GM23338 (cell line): ENCODE results near the gene CACNA2D2. TPM values are rescaled to one million over a fixed set of nuclear protein-coding genes. Genes with fewer than 3 reads are reported as not detected.

Experiments used
- ATAC-seq: fragments of 200-7000 bp; cut with Tn5 transposase; 3 replicates; pipeline ENCODE4 v1.9.1; 2020
- DNase-seq: peaks from one replicate; pipeline ENCODE4 v3.0.0-alpha.2; 2015; ENCODE audit warnings: low spot score
- H2AFZ ChIP-seq: fragments of 200-600 bp; sonication (generic); 2 replicates; pipeline ENCODE4 v1.8.0; 2016; ENCODE audit warnings: antibody characterized with exemption, mild to moderate bottlenecking, moderate library complexity
- H3F3A ChIP-seq: fragments of 200-600 bp; sonication (generic); replicated peaks from 2 replicates; pipeline ENCODE4 v1.8.0; 2017; ENCODE audit warnings: antibody characterized with exemption, mixed run types, low read depth
- H3K27ac ChIP-seq: fragments of 200-600 bp; sonication (generic); 2 replicates; pipeline ENCODE4 v1.6.1; 2016; ENCODE audit warnings: low read depth
- H3K27me3 ChIP-seq: fragments of 200-600 bp; sonication (generic); 2 replicates; pipeline ENCODE4 v1.8.0; 2016; ENCODE audit warnings: mild to moderate bottlenecking, mixed run types, moderate library complexity; ENCODE audit not compliant: insufficient read depth
- H3K36me3 ChIP-seq: fragments of 200-600 bp; sonication (generic); 2 replicates; pipeline ENCODE4 v1.8.0; 2016; ENCODE audit warnings: mild to moderate bottlenecking; ENCODE audit not compliant: insufficient read depth
- H3K4me1 ChIP-seq: fragments of 200-600 bp; sonication (generic); 2 replicates; pipeline ENCODE4 v1.8.0; 2016; ENCODE audit warnings: mild to moderate bottlenecking, moderate library complexity; ENCODE audit not compliant: insufficient read depth
- H3K4me2 ChIP-seq: fragments of 200-600 bp; sonication (generic); 2 replicates; pipeline ENCODE4 v1.7.1; 2017; ENCODE audit warnings: mixed run types
- H3K4me3 ChIP-seq: fragments of 200-600 bp; sonication (generic); 2 replicates; pipeline ENCODE4 v1.6.1; 2016; ENCODE audit warnings: mixed run types
- H3K79me2 ChIP-seq: fragments of 200-600 bp; sonication (generic); replicated peaks from 2 replicates; pipeline ENCODE4 v1.8.0; 2017; ENCODE audit warnings: mild to moderate bottlenecking; ENCODE audit not compliant: insufficient read depth
- H3K9me2 ChIP-seq: fragments of 200-600 bp; sonication (generic); 2 replicates; pipeline ENCODE4 v1.8.0; 2017; ENCODE audit not compliant: insufficient read depth
- H4K20me1 ChIP-seq: fragments of 200-600 bp; sonication (generic); replicated peaks from 2 replicates; pipeline ENCODE4 v1.8.0; 2017; ENCODE audit warnings: mild to moderate bottlenecking; ENCODE audit not compliant: insufficient read depth
- H3K27ac Mint-ChIP-seq: 2 replicates; pipeline ENCODE4 v1.8.0; 2020; ENCODE audit warnings: inconsistent platforms, mild to moderate bottlenecking, moderate library complexity, mixed read lengths
- H3K27me3 Mint-ChIP-seq: 3 replicates; pipeline ENCODE4 v1.8.0; 2022; ENCODE audit warnings: low read depth, mild to moderate bottlenecking, moderate library complexity, mixed read lengths, inconsistent platforms; ENCODE audit not compliant: insufficient read depth, poor library complexity
- H3K36me3 Mint-ChIP-seq: 3 replicates; pipeline ENCODE4 v1.8.0; 2021; ENCODE audit warnings: low read depth, mild to moderate bottlenecking, inconsistent platforms, moderate library complexity, mixed read lengths
- H3K4me1 Mint-ChIP-seq: 3 replicates; pipeline ENCODE4 v1.8.0; 2020; ENCODE audit warnings: mild to moderate bottlenecking, inconsistent platforms, mixed read lengths
- H3K4me3 Mint-ChIP-seq: 3 replicates; pipeline ENCODE4 v1.8.0; 2021; ENCODE audit warnings: moderate library complexity, mild to moderate bottlenecking, inconsistent platforms, mixed read lengths
- H3K9me3 Mint-ChIP-seq: 3 replicates; pipeline ENCODE4 v1.8.0; 2020; ENCODE audit warnings: moderate library complexity, mild to moderate bottlenecking, inconsistent platforms, mixed read lengths
- CREB1 ChIP-seq: fragments of 250-450 bp; sonication (Bioruptor Pico); IDR thresholded peaks from 2 replicates; pipeline ENCODE4 v1.5.0; 2020; ENCODE audit warnings: low read depth, mild to moderate bottlenecking, moderate library complexity
- CTCF ChIP-seq, 2 experiments: fragments of 200-600 bp in 1 of 2; sonication (generic) in 1 of 2; conservative IDR thresholded peaks; 2 replicates each; pipeline versions ENCODE4 v1.5.1 to v1.6.1; 2016 to 2017; ENCODE audit warnings: antibody characterized with exemption in 2 of 2, low read depth in 2 of 2, mild to moderate bottlenecking in 2 of 2, moderate library complexity in 1 of 2
- ETS1 ChIP-seq: IDR thresholded peaks from 2 replicates; pipeline ENCODE4 v1.6.1; 2016; ENCODE audit warnings: antibody characterized with exemption
- EZH2 ChIP-seq: fragments of 200-600 bp; sonication (generic); IDR thresholded peaks from one replicate; pipeline ENCODE4 v1.8.0; 2017; ENCODE audit warnings: antibody characterized with exemption, mild to moderate bottlenecking, low read depth; ENCODE audit not compliant: unreplicated experiment
- EZH2phosphoT487 ChIP-seq: fragments of 200-600 bp; sonication (generic); IDR thresholded peaks from one replicate; pipeline ENCODE4 v1.8.1; 2018; ENCODE audit warnings: antibody characterized with exemption; ENCODE audit not compliant: unreplicated experiment
- JUNB ChIP-seq: IDR thresholded peaks from one replicate; pipeline ENCODE4 v1.6.1; 2016; ENCODE audit warnings: antibody characterized with exemption; ENCODE audit not compliant: unreplicated experiment
- NANOG ChIP-seq: IDR thresholded peaks from 2 replicates; pipeline ENCODE4 v1.6.1; 2016; ENCODE audit warnings: antibody characterized with exemption, borderline replicate concordance
- POLR2AphosphoS5 ChIP-seq: IDR thresholded peaks from 2 replicates; pipeline ENCODE4 v1.6.1; 2016; ENCODE audit warnings: antibody characterized with exemption, low read depth
- STAT1 ChIP-seq: IDR thresholded peaks from one replicate; pipeline ENCODE4 v1.6.1; 2016; ENCODE audit warnings: antibody characterized with exemption; ENCODE audit not compliant: unreplicated experiment
- ZNF114 ChIP-seq: fragments of 250-450 bp; sonication (Bioruptor Pico); IDR thresholded peaks from 2 replicates; pipeline ENCODE4 v1.5.0; 2020; ENCODE audit warnings: mild to moderate bottlenecking, moderate library complexity
- ZNF331 ChIP-seq: fragments of 250-450 bp; sonication (Bioruptor Pico); IDR thresholded peaks from 2 replicates; pipeline ENCODE4 v1.5.0; 2020; ENCODE audit warnings: low read depth, mild to moderate bottlenecking, moderate library complexity
- polyA plus RNA-seq: library from polyadenylated mRNA; unstranded; fragments of >200 nt; fragmentation: Nextera tagmentation; extraction: Ambion mirVana; gene quantifications from 2 replicates; pipeline ENCODE4 v1.2.1, GENCODE V29; 2016
- total RNA-seq: library from RNA; depleted of rRNA; stranded (reverse); fragments of >200 nt; shearing (Covaris generic); gene quantifications from 2 replicates; pipeline ENCODE4 v1.2.3, GENCODE V29; 2014
- TF ChIP-seq, protein P1 (sequence below): IDR thresholded peaks from one replicate; pipeline ENCODE4 v1.6.1; 2018; ENCODE audit warnings: antibody characterized with exemption; ENCODE audit not compliant: unreplicated experiment

CACNA2D2 gene
- total and polyA plus RNA-seq, 2 experiments from 2014 or later, result 4.7 to 11.4 TPM

- no peaks in the 10 kb centered on the region for H3F3A ChIP-seq
- no peak; the same call in 2 of the 3 replicates for ATAC-seq
- DNase-seq, result no peak
- no peaks in the 10 kb centered on the region for H3K27me3 ChIP-seq
- no peaks in the 10 kb centered on the region; the same call in 2 of the 3 replicates for H3K9me3 Mint-ChIP-seq
- no peak overlapping the region for H2AFZ ChIP-seq
- H3K4me1 Mint-ChIP-seq, result peaks cover 11% of the 10 kb centered on the region
- H4K20me1 ChIP-seq, result no peaks in the 10 kb centered on the region
- peaks cover 21% of the 10 kb centered on the region for H3K27me3 Mint-ChIP-seq
- H3K27ac ChIP-seq, result no peak overlapping the region
- no peaks in the 10 kb centered on the region; the same call in 2 of the 3 replicates for H3K36me3 Mint-ChIP-seq
- no peak overlapping the region for H3K4me3 ChIP-seq
- TF ChIP-seq CREB1 (CRISPR knock-in tag) (no peak), POLR2AphosphoS5 (no peak), STAT1 (no peak), ZNF114 (CRISPR knock-in tag) (no peak), EZH2phosphoT487 (no peak), ETS1 (no peak)
- H3K79me2 ChIP-seq, result no peaks in the 10 kb centered on the region
- H3K4me2 ChIP-seq, result no peak overlapping the region
- no peaks in the 10 kb centered on the region for H3K4me1 ChIP-seq
- 0 out of 2 replicates have a peak overlapping the region, but pooled peaks have one; percentile 51 for H3K27ac Mint-ChIP-seq
- no peak overlapping the region; the same call in 2 of the 3 replicates for H3K4me3 Mint-ChIP-seq
- no peaks in the 10 kb centered on the region for H3K36me3 ChIP-seq
- no peaks in the 10 kb centered on the region for H3K9me2 ChIP-seq
These were observed 84.6 kb downstream of the CACNA2D2 start for GRCh38 chr3:50418850-50419249.

GRCh38 chr3:50417637-50418033 lies 85.8 kb downstream of the CACNA2D2 start:
- Histone ChIP-seq H3K4me3 (no peak overlapping the region), H3K79me2 (no peaks in the 10 kb centered on the region), H3K27ac (no peak overlapping the region), H3K4me2 (no peak overlapping the region), H3K9me2 (no peaks in the 10 kb centered on the region), H3K36me3 (no peaks in the 10 kb centered on the region), H4K20me1 (no peaks in the 10 kb centered on the region), H3K4me1 (no peaks in the 10 kb centered on the region), H3K27me3 (no peaks in the 10 kb centered on the region), H3F3A (no peaks in the 10 kb centered on the region), H2AFZ (no peak overlapping the region)
- Mint-ChIP-seq H3K36me3 (no peaks in the 10 kb centered on the region; the same call in 2 of the 3 replicates), H3K4me1 (peaks cover 12% of the 10 kb centered on the region), H3K27ac (no peak overlapping the region), H3K9me3 (no peaks in the 10 kb centered on the region; the same call in 2 of the 3 replicates), H3K4me3 (no peak overlapping the region), H3K27me3 (peaks cover 13% of the 10 kb centered on the region)
- DNase-seq (no peak), ATAC-seq (no peak)
- no peak for TF ChIP-seq JUNB
- TF ChIP-seq, protein P1, sequence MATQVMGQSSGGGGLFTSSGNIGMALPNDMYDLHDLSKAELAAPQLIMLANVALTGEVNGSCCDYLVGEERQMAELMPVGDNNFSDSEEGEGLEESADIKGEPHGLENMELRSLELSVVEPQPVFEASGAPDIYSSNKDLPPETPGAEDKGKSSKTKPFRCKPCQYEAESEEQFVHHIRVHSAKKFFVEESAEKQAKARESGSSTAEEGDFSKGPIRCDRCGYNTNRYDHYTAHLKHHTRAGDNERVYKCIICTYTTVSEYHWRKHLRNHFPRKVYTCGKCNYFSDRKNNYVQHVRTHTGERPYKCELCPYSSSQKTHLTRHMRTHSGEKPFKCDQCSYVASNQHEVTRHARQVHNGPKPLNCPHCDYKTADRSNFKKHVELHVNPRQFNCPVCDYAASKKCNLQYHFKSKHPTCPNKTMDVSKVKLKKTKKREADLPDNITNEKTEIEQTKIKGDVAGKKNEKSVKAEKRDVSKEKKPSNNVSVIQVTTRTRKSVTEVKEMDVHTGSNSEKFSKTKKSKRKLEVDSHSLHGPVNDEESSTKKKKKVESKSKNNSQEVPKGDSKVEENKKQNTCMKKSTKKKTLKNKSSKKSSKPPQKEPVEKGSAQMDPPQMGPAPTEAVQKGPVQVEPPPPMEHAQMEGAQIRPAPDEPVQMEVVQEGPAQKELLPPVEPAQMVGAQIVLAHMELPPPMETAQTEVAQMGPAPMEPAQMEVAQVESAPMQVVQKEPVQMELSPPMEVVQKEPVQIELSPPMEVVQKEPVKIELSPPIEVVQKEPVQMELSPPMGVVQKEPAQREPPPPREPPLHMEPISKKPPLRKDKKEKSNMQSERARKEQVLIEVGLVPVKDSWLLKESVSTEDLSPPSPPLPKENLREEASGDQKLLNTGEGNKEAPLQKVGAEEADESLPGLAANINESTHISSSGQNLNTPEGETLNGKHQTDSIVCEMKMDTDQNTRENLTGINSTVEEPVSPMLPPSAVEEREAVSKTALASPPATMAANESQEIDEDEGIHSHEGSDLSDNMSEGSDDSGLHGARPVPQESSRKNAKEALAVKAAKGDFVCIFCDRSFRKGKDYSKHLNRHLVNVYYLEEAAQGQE, result no peak
- no peak for TF ChIP-seq CTCF (conservative IDR thresholded peaks at IDR 0.05; ENCODE audit: low read depth in 2 of 2)
- TF ChIP-seq EZH2, result no peak
- no peak for TF ChIP-seq NANOG
- TF ChIP-seq STAT1, result no peak
- no peak for TF ChIP-seq ZNF331 (CRISPR knock-in tag)
- no peak for TF ChIP-seq ZNF114 (CRISPR knock-in tag)
- no peak for TF ChIP-seq POLR2AphosphoS5
- no peak for TF ChIP-seq CREB1 (CRISPR knock-in tag)
- TF ChIP-seq ETS1, result no peak
- TF ChIP-seq EZH2phosphoT487, result no peak
